ENCODE data around the gene PTPRK.

DNA sequence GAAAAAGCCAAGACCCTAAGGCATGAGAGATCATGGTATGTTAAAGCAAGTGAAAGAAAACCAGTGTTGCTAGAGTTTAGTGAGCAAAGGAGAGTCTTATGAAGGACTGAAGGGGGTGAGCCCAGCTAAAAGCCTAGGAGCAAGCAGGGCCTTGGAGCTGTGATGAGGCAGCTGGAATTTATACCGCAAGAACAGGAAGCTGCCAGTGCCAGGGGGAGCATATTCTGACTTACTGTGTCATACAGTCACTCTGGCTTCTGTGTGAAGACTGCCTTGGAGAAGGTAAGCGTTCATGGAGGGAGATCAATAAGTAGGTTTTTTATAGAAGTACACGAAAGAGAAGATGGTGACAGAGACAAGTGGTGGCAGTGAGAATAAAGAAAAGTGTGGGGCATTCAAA lies 310.6 kb downstream of the PTPRK start:
- TF ChIP-seq, protein P1, sequence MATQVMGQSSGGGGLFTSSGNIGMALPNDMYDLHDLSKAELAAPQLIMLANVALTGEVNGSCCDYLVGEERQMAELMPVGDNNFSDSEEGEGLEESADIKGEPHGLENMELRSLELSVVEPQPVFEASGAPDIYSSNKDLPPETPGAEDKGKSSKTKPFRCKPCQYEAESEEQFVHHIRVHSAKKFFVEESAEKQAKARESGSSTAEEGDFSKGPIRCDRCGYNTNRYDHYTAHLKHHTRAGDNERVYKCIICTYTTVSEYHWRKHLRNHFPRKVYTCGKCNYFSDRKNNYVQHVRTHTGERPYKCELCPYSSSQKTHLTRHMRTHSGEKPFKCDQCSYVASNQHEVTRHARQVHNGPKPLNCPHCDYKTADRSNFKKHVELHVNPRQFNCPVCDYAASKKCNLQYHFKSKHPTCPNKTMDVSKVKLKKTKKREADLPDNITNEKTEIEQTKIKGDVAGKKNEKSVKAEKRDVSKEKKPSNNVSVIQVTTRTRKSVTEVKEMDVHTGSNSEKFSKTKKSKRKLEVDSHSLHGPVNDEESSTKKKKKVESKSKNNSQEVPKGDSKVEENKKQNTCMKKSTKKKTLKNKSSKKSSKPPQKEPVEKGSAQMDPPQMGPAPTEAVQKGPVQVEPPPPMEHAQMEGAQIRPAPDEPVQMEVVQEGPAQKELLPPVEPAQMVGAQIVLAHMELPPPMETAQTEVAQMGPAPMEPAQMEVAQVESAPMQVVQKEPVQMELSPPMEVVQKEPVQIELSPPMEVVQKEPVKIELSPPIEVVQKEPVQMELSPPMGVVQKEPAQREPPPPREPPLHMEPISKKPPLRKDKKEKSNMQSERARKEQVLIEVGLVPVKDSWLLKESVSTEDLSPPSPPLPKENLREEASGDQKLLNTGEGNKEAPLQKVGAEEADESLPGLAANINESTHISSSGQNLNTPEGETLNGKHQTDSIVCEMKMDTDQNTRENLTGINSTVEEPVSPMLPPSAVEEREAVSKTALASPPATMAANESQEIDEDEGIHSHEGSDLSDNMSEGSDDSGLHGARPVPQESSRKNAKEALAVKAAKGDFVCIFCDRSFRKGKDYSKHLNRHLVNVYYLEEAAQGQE (IDR thresholded peaks at IDR 0.05): no peak
- TF ChIP-seq, protein P2, sequence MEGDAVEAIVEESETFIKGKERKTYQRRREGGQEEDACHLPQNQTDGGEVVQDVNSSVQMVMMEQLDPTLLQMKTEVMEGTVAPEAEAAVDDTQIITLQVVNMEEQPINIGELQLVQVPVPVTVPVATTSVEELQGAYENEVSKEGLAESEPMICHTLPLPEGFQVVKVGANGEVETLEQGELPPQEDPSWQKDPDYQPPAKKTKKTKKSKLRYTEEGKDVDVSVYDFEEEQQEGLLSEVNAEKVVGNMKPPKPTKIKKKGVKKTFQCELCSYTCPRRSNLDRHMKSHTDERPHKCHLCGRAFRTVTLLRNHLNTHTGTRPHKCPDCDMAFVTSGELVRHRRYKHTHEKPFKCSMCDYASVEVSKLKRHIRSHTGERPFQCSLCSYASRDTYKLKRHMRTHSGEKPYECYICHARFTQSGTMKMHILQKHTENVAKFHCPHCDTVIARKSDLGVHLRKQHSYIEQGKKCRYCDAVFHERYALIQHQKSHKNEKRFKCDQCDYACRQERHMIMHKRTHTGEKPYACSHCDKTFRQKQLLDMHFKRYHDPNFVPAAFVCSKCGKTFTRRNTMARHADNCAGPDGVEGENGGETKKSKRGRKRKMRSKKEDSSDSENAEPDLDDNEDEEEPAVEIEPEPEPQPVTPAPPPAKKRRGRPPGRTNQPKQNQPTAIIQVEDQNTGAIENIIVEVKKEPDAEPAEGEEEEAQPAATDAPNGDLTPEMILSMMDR (IDR thresholded peaks at IDR 0.05; ENCODE audit: low read depth, low read length, missing input control): no peak
- TF ChIP-seq RAD21 (IDR thresholded peaks at IDR 0.05) (no peak), TAF1 (conservative IDR thresholded peaks at IDR 0.05) (no peak), GABPA (IDR thresholded peaks at IDR 0.05 in 1 of 2, conservative IDR thresholded peaks at IDR 0.05 in 1 of 2) (no peak), YY1 (IDR thresholded peaks at IDR 0.05) (no peak), SP1 (IDR thresholded peaks at IDR 0.05) (no peak), EGR1 (IDR thresholded peaks at IDR 0.05; ENCODE audit: low read depth in 2 of 2) (no peak), HNF4A (conservative IDR thresholded peaks at IDR 0.05) (no peak)
- TF ChIP-seq, protein P3, sequence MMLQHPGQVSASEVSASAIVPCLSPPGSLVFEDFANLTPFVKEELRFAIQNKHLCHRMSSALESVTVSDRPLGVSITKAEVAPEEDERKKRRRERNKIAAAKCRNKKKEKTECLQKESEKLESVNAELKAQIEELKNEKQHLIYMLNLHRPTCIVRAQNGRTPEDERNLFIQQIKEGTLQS (IDR thresholded peaks at IDR 0.05): no peak
- TF ChIP-seq, protein P4, sequence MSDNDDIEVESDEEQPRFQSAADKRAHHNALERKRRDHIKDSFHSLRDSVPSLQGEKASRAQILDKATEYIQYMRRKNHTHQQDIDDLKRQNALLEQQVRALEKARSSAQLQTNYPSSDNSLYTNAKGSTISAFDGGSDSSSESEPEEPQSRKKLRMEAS (IDR thresholded peaks at IDR 0.05): no peak

All from liver (tissue), 3 donors.